Upper lobe of right lung (tissue), 1 donor: ENCODE data around the gene SCRG1. TPM values are rescaled to one million over a fixed set of nuclear protein-coding genes. Genes with fewer than 3 reads are reported as not detected.
A peak's percentile ranks its signal among the peaks of the same experiment; 100 is the strongest.

Source experiments
- ATAC-seq: fragments of 200-7000 bp; cut with Tn5 transposase; one replicate; pipeline ENCODE4 v1.9.1; 2020; ENCODE audit warnings: mild to moderate bottlenecking, moderate library complexity
- DNase-seq: peaks from one replicate; pipeline ENCODE4 v3.0.0-alpha.2; 2020
- H3K27ac ChIP-seq: fragments of 200-600 bp; one replicate; pipeline ENCODE4 v1.8.0; 2022
- H3K27me3 ChIP-seq: fragments of 200-600 bp; one replicate; pipeline ENCODE4 v1.8.0; 2022; ENCODE audit warnings: mild to moderate bottlenecking
- H3K36me3 ChIP-seq: fragments of 200-600 bp; one replicate; pipeline ENCODE4 v1.8.0; 2022
- H3K4me1 ChIP-seq: fragments of 200-600 bp; one replicate; pipeline ENCODE4 v1.8.0; 2022
- H3K4me3 ChIP-seq: fragments of 200-600 bp; one replicate; pipeline ENCODE4 v1.8.0; 2022; ENCODE audit warnings: mild to moderate bottlenecking
- H3K9me3 ChIP-seq: fragments of 200-600 bp; one replicate; pipeline ENCODE4 v1.8.0; 2022
- CTCF ChIP-seq: fragments of 200-600 bp; IDR thresholded peaks from one replicate; pipeline ENCODE4 v1.8.0; 2022; ENCODE audit warnings: antibody characterized with exemption
- intact Hi-C: fragments of 100-400 bp; cut with DNase I; formaldehyde crosslinking; loops from one replicate; pipeline ENCODE4 v1.11.0; 2022
- total RNA-seq: library from RNA; stranded (reverse); fragmentation: NEBNext Ultra II Directional; extraction: Animal tissue kit (Norgen Biotek cat#: 25700); gene quantifications from one replicate; pipeline ENCODE4 v1.2.1, GENCODE V29; 2021
- donor health status: DM: no; HTN: yes; CAD: no; lungs with severe emphysema.

The SCRG1 gene
- total RNA-seq, 1 donor from 2014 or later: not detected

GRCh38 chr4:173370477-173371291 is 28.2 kb downstream of the SCRG1 start, which contains the start of gene SAP30:
TSS of gene SAP30 (plus strand) at chr4:173370954. CDS start at chr4:173371183, 229 bp downstream.
- peak within 1 kb of the TSS; percentile 95 for H3K27ac ChIP-seq
- DNase-seq: peak; percentile 99
- ATAC-seq: peak; percentile 96
- no peaks in the 10 kb centered on the region for H3K4me1 ChIP-seq
- no peaks in the 10 kb centered on the region for H3K36me3 ChIP-seq
- no peak for TF ChIP-seq CTCF
- peak within 1 kb of the TSS; percentile 87 for H3K4me3 ChIP-seq
- intact Hi-C loops: no loop called here
- no peaks in the 10 kb centered on the region for H3K9me3 ChIP-seq
- H3K27me3 ChIP-seq: no peaks in the 10 kb centered on the region

DNA sequence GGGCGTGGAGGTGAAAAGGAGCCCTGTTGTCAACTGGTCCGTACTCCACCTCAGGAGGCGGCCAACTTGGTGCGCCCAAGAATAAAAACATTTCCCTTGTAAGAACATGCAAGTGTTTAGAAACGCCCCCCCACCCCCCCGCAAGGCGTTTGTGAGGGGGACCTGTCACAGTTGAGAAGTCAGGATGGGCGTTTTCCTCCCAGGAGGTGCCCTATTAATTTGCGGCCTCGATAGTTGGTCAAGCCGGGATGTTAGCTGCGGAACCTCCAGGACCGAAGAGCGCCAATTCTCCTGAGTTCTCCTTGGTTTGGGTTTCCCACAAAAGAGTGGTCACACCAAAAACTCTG is 28.8 kb downstream of the SCRG1 start:
- Histone ChIP-seq H3K4me1 (no peaks in the 10 kb centered on the region), H3K36me3 (no peaks in the 10 kb centered on the region), H3K27me3 (no peaks in the 10 kb centered on the region), H3K27ac (peak overlapping the region; percentile 95), H3K9me3 (no peaks in the 10 kb centered on the region), H3K4me3 (peak overlapping the region; percentile 87)
- TF ChIP-seq CTCF: no peak
- peak; percentile 1 for ATAC-seq
- DNase-seq: peak; percentile 78
- intact Hi-C loops: no loop called here

- DNase-seq: no peak
- H3K4me1 ChIP-seq: no peaks in the 10 kb centered on the region
- H3K36me3 ChIP-seq: no peaks in the 10 kb centered on the region
- no peak for ATAC-seq
- intact Hi-C loops: no loop called here
- no peak overlapping the region for H3K4me3 ChIP-seq
- H3K27ac ChIP-seq: no peak overlapping the region
- H3K27me3 ChIP-seq: no peaks in the 10 kb centered on the region
- TF ChIP-seq CTCF: no peak
- no peaks in the 10 kb centered on the region for H3K9me3 ChIP-seq
Observed at GRCh38 chr4:173367946-173368345, 31.0 kb downstream of the SCRG1 start.

DNA sequence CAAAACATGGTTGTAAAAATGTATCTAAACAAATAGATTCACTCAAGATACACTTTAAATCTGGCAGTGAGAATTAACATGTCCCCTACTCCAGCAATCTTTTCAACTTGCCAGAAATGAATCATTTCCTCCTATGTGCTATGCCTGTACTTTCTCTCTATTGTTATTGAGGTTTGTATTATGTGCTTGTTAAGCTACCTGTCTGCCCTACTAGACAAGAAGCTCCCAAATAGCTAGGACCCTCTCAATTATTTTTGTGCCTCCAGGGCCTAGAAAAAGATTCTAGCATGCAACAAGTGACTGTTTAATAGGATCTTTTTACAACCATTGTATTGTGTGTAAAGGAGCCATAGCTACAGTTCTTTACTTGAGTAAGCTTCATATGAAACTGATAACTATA is 31.6 kb downstream of the SCRG1 start:
- Histone ChIP-seq H3K27ac (no peak overlapping the region), H3K4me3 (no peak overlapping the region), H3K36me3 (no peaks in the 10 kb centered on the region), H3K9me3 (no peaks in the 10 kb centered on the region), H3K4me1 (no peaks in the 10 kb centered on the region), H3K27me3 (no peaks in the 10 kb centered on the region)
- no peak for DNase-seq
- intact Hi-C loops: no loop called here
- TF ChIP-seq CTCF: no peak
- ATAC-seq: no peak

DNA sequence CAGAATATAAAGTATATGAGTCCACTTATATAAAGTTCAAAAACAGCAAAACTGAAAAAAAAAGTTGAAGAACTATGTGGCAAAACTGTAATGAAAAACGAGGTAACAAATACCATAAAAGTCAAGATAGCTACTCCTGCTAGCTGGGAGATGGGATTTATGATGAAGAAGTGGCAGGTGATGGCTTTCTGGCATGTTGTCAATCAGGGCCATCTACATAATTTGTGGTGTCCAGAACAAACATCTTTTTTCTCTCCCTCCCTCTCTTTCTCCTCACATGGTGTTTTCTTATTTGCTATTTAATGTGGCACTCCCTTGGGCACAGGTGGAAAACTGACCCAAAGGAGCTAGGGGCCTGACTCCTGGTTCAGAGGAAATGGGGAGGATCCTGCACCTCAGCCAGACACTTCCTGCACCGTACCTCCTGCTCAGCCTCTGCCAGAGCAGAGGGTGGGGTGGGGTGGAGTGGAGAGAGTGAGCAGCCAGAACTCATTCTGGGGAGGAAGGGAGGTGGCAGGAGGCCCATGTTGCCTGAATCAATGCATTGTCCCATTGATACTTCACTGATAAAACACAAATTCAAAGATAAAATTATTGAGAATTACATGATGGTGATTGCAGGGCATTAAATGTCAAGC is 33.4 kb downstream of the SCRG1 start:
- no peaks in the 10 kb centered on the region for H3K36me3 ChIP-seq
- no peak overlapping the region for H3K27ac ChIP-seq
- ATAC-seq: no peak
- no peak for DNase-seq
- H3K4me3 ChIP-seq: no peak overlapping the region
- TF ChIP-seq CTCF: no peak
- no peaks in the 10 kb centered on the region for H3K9me3 ChIP-seq
- no peaks in the 10 kb centered on the region for H3K27me3 ChIP-seq
- intact Hi-C loops: no loop called here
- no peaks in the 10 kb centered on the region for H3K4me1 ChIP-seq
